Hematopoietic multipotent progenitor cell (in vitro differentiated cells): Measurements from ENCODE around the gene GMDS. TPM values are rescaled to one million over a fixed set of nuclear protein-coding genes. Genes with fewer than 3 reads are reported as not detected.

Source experiments
- DNase-seq, 3 donors: peaks; one replicate each; pipeline ENCODE4 v3.0.0-alpha.2; 2011 to 2015; ENCODE audit warnings: low read depth in 2 of 3, low spot score in 2 of 3
- total RNA-seq: library from RNA; depleted of rRNA; stranded (reverse); fragments of >200 nt; gene quantifications from one replicate; pipeline ENCODE4 v1.2.3, GENCODE V29; 2012

GMDS gene
- total RNA-seq, 1 donor: 12.7 TPM

DNA sequence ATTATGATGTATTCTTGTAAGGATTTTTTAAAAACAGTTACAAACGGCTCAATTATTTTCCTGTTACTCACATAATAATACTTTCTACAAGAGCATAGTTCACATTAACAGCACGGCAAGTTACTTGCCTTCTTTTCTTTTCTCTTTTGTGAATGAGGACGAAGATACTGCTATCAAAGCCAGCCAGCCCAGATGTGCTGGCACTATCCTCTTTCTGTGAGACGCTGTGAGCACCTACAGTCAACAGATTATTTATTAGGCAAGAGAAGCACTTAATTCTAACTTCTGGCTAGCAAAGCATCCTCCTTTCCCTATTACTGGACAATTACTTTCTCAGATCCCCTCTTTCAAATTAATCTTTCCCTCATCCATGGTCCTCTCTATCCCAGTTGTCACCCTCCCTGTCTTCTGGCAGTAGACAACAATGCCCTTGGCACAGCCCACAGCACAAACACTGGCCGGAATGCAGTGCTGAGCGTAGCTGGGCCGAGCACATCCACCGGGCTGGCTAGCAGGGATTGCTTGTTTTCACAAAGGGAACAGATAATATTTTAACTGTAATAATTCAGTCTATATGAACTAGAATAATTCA, 373.6 kb downstream of the GMDS start:
- no peak for DNase-seq

DNA sequence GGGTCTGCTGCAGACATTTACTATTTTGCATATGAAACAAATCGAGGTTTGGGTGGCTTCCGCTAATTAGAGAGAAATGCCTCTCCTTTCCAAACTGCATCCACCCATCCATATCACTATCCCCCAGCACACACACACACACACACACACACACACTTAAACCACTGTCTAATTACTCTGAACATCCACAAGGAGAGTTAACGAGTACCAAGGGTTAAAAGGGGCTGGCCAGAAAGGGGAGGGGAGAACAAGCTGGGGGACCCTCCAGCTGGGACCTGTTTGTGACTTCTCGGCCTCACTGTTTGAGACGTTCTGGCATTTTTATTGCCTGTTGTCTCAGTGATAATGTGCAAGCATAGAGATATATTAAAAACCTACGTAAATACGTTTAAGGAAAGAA, 374.5 kb downstream of the GMDS start:
- no peak for DNase-seq

DNA sequence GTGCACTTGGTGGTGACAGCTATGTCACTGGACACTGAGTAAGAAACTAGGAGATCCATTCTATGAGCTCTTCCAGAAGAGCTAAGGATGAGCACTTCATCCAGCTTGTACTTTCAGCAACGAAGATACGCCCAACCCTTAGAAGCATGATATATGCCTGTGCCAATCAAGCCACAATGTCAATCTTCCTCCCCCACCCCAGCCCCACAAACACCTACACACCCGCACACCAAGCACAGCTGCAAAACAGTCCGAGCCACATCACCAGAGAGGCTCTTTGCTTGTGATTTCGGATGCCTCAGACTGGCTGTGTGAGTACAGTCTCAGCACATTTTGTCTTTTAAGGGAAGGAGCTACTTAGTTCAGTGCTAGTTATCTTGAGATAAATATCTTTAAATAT, 375.2 kb downstream of the GMDS start:
- DNase-seq: no peak

DNA sequence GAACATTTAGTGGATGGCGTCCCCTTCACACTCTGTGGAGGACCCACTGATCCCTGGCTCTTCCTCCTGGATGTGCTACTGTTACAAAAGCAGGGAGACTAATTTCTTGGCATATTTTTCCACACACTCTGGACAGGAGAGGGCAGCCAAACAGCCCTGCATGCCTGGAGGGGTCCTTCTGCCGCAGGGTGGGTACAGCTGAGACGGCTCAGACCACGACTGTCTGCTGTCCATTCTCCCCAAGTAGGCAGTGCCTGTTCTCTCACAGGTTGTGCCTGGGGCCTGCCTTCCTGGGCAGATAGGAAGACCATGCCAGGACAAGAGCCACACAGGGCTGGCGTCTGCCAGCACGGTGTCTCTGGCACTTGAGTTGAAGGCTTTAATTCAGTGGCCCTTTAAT, 375.6 kb downstream of the GMDS start:
- no peak for DNase-seq

DNA sequence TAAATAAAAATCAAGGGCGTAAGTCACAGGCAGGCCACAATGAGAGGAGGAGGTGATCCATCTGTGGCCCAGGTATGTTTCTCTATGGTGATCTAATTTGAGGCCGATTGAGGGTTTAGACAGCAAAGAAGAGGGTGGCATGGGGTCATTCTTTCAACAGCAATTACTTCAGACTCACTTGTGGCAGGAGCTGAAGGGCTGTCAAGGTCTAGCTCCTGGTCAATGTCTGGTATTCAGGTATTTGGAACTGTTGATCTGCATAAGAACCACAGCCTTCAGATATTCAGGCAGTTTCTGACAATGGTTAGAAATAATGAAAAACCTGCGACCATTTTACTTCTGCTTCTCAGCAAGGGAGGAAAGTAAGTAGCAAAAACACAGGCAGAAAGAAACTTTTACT, 376.1 kb downstream of the GMDS start:
- DNase-seq: no peak

DNA sequence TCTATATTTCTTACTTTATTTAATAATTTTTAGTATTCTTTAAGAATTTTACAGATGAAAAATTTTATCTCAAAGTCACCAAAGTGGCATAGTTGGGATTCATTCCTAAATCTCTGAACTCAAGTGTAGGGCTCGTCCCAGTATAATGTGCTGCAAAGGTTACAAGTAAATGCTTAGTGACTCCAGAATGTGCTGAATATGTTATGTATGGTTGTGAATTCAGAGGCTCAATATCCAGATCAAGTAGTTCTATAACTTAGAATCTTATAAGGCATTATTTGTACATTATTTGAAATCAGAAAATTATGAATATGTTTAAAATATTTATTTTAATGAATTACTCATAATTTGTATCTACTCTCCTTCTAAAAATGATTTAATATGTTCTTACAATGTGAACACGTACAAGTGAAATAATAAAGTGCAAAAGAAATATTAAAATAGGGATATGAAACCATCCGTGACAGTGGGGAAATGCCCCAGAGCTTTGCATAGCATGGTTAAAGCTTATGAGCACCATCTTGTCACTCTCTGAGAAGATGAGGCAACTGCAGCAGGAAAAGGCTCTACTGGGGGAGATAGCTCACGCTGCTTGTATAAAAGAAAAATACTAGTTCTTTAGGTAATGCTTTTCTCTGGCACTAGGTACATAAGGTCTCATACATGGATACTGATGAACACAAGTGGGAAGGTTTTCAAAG, 376.7 kb downstream of the GMDS start:
- no peak for DNase-seq

DNA sequence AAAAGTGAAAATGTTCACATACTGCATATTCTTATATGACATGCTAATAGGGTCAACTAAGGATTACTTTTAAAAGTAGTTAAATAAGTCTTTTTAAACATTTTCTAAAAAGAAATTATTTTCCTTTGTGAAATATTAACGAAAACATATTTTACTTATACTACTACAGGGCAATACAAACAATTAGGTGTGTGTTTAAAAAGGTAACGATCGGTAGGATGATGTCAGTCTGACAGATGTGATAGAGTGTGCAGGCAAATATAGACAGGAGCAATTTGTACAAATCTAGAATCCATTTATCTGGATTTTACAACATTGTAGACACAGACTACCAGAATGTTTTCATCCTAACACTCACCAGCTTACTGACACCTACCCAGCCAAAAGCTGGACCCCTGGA, 378.2 kb downstream of the GMDS start:
- no peak for DNase-seq

DNA sequence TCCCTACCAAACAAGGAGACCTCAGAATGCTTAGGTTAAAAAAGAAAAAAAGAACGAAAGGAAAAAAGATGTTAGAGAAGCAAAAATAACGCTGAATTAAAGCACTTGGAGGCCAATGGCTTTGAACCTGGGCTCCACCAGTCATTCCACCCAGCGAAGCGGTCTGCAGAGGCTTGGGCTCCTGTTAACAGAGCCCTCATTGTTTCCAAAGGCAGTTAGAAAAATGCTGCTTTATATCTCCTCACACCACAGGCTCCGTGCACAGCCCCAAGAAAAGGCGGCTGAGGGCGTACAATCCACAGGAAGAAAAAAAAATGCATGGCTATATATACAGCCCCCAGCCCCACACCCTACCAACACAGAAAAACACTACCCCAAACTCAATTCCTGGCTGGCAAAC, 379.8 kb downstream of the GMDS start:
- no peak for DNase-seq

DNA sequence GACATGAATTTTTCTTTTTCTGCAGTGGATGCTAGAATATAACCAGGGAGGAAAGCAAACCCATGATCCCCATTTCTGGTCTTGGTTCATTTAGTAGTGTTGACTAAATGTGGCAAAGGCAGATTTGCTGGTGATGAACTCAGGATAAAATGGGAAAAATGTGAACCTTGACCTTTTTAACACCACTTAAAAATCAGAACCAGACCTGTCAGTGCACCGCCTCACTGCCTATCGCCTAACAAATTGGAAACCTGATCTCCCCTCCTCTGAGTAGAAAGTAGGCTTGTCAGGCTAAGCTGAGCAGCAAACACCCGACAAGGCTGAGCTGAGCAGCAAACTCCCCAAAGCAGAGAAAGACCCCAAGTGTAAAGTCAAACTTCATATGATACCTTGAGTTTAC, 380.9 kb downstream of the GMDS start:
- DNase-seq: no peak

DNA sequence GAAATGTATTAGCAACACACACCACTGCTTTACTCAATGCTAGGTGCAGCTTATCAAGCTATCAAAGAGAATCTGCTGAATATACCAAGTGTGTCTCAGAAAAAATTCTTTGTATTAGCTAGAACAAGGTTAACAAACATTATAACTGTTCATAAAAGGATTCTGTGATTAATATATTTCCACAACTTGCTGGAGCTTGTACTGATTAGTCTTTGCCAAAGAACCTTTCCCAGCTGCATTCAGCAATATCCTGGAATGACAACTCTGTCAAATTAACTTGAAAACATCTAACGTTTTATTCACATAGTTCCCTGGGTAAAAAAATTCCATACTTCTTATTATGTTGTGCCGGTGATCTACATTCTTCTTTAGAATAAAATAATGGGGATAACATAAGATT, 383.0 kb downstream of the GMDS start:
- DNase-seq: no peak

DNA sequence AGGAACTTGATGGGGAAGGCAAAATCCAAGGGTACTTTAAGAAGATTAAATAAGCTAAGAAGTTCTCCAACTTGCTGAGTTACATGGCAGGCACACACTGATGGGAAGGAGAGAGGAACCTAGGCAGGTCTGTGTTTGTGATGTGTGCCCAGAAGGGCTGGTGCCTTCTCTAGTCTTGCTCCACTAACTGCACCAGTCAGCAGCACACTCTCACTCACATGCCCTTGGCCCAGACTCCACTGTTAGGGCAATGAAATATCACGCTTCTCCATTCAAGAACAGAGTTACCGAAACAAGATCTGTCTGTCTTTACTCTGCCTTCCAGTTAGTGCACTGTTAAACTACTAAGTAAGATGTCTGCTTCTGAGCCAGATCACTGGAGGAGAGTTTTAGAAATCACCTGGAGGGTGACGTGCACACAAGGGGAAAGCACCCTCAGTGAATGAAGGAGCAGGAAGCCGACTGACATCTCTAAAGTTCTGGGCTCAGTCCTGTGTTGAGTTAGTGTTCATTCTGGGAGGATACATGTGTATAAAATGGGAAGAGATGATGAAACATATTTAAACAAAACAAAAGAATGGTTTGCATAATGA, 384.6 kb downstream of the GMDS start:
- DNase-seq: no peak

DNA sequence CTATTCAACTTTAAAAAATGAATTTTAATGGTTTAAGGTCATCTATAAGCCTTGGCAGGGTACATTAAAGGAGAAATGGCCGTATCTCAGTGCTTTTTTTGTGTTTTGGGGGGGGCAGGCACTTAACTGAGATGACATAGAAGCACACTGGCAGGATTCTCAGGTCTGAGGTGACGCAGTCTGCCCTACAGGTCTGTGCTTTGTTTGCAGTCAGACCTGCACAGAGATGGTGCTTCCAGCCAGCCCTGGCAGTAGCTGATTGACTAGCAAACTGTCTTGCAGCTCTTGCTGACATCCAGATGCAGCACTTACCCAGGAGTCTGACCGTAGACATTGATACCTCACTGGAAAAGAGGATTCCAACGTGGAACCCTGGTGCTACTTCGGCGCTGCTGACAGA, 386.5 kb downstream of the GMDS start:
- DNase-seq: no peak

DNA sequence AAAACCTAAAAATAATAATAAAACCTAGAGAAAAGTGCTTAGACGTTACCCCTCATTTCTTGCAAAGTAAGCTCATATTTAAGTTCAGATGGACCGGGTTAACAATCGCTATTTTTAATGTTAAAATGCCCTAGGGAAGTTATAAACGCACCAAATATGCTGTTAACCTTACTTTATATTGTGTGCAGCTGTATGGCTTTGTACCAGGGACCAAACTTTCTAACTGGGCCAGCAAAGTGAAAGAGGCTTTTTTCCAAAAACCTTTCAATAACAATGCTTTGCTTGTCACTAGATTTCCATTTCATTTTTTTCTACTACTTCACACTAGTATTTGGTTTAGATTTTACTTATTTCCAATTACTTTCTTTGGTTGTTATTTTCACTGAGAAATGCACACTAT, 387.2 kb downstream of the GMDS start:
- DNase-seq: no peak

DNA sequence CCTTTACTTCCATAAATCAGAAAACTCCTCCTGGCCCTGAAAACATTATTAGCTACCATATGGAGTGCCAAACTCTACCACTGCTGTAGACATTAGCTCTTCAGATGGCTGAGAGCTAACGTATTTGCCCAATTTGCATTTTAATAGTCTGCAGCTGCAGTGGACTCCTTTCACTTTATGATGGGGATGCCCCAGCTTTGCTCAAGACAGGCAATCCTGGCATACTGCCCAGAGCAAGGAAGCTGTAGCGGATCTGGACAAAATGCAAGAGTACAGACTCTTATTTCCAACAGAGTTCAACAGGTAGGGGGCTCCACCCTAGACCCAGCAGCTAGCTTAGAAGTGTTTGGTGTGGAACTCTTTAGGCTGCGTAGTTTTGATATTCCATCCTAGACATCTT, 389.0 kb downstream of the GMDS start:
- peak in 2 of 3 donors; percentile 71 to 85 for DNase-seq

DNA sequence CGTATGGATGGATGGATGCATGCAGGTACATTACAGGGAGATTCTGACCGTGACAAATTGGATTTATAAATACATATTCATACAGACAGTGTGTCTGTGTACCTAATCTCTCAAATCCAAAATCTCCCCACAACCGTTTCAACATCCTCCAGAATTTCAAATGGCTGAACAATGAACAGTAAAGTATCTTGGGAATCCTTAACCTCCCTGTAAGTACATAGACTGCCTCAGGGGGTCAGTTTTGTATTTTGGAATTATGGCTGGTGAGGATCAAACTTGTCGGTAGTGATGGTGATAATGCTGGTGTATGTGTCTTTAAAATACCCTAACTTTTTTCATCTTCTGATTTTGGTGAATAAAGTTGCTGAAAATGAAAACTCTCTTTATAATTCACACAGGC, 389.5 kb downstream of the GMDS start:
- DNase-seq: no peak

DNA sequence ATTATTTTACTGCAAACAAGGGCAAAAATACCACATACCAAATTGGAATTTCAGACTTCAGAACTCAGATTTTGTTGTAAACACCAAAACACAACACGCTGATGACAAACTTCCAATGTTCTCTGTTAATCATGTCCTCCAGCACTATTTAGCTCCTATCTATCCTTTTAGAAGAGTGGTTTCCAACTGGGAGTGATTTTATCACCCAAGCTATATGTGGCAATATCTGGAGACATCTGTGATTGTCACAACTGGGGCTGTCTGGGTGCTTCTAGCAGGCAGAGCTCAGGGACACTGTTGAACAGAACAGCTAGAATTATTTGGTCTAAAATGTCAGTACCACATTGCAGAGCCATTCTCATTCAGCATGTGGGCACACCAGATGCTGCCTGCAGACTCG, 391.1 kb downstream of the GMDS start:
- no peak for DNase-seq

DNA sequence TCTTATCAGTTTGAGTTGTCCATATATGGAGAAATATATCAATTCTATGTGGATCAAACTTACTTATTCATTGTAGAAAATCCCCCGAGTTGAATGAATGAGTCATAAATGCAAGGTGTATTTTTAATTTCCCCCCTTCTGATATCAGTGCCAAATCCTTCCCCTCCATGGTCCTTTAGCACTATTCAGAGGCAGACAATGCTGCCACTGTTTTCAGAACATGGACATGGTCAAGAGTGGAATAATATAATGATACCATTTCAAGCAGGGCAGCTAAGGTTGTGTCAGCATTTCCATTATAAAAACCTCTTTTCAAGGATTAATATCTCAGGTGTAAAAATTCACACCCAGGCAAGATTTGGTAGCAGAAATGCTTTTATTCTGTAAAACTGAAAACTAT, 391.6 kb downstream of the GMDS start:
- DNase-seq: no peak

DNA sequence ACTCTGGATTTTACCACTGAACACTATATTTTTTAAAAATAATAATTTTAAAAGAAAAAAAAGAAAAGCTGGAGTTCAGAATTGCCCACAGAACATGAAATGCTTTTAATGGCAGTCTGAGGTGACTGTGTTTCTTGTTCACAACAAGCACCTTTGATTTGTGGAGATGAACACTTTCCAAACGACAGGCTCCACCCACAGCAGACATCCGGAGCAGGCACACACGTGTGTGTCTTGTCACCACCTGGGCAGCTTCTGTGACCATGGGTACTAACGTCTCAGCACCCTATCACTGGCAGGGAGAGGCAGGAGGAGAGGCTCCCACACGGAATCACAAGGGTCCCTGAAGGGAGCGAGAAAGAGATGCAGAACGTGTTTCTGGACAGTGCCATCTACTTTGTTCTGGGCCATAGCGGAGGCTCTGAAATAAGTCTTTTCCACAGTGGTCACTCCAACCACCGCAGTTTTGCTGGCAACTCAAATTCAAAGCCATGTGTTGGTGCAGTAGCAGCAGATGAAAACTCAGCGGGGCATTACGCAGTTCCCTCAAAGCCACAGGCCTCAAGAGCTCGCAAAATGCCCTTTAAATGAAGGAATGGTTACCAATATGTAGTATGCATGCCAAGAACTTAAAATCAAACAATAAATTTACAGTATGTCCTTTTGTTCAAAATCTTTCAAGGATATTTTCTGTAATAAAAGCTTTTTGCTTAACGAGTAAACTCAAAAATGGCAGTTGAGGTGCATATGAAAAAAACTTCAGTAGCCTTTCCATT, 393.5 kb downstream of the GMDS start:
- no peak for DNase-seq

DNA sequence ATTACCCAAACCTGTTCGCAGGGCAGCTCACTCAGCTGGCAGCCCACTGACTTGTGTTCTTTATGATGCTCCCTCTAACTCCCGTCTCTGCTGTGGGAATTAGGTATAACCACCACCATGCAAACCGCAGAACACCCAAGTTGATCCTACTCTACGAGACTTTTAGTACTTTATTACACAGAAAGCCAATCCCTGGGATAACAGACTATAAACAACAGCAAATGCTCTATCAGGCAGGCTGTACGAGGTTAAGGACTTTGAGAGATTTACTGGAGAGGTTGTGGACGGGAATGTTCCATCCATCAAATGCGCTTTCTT, 394.6 kb downstream of the GMDS start:
- no peak for DNase-seq

DNA sequence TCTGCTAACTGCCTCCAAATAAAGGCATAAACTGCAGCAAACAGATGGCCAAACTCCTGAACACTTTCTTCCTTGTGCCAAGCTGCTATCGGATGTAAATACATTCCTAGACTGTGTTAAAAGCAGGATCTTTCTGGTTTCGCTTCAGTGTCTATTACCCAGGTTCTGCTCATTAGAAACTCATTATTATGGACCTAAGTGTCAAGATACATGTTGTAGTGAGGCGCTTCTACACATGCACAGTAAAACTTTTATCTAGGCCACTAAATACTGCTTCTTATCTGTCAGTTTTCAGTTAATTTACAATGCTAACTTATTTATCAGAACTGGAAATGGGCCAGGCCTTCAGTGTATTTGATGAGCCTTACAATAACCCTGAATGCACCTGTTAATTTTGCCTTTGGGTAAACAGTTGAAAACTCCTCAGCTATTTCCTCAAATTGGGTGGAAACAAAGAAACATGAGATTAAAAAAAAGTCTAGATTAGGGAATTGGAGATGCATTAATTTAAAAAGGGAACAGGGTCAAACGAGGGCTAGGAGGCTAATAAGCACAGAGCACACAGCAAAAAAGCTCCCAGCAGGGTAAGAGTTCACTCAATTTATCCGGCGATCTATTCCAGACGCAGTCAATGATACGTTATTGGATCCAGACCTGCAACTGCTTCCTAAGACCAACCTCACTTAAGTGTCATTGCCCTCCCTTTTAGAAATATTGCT, 395.1 kb downstream of the GMDS start:
- DNase-seq: no peak

DNA sequence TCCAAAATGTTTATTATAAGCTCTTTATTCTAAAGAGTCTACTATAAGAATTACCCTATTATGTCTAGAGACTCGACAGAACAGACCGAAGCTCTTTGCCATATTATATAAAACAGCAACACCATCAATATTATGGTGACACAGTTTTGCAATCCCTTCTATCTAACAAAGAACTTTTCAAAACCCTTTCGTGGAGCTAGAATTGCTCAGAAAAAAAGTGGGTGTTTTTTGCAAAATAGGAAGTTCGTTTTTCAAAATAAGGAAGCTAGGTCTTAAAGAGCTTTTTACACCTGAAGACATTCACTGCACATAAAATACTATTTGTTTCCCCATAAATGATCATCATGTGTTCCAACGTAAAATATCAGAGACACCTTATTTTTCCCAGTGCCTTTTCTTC, 395.7 kb downstream of the GMDS start:
- DNase-seq: peak in 1 of 3 donors; percentile 46
